A673 (cell line): Measurements from ENCODE around the gene ZNHIT1.

Source experiments
- CTCF ChIP-seq: fragments of 300-800, 200-600 bp; sonication (generic); conservative IDR thresholded peaks from 2 replicates; pipeline ENCODE4 v1.5.1; 2017; ENCODE audit warnings: low read depth, mild to moderate bottlenecking, antibody characterized with exemption, low read length, moderate library complexity, mixed read lengths
- EZH2 ChIP-seq: fragments of 200-600 bp; sonication (generic); IDR thresholded peaks from 2 replicates; pipeline ENCODE4 v1.6.1; 2017; ENCODE audit warnings: borderline replicate concordance, low read depth, mild to moderate bottlenecking, mixed read lengths, antibody characterized with exemption, low read length; ENCODE audit not compliant: poor library complexity, severe bottlenecking

GRCh38 chr7:101206665-101207042 lies 11.3 kb upstream of the ZNHIT1 start:
- TF ChIP-seq EZH2 (no peak), CTCF (no peak)
